GM12878 (cell line): ENCODE data around the gene MRAS. TPM values are rescaled to one million over a fixed set of nuclear protein-coding genes. Genes with fewer than 3 reads are reported as not detected.

Experiments used
- ATAC-seq: fragments of 200-7000 bp; cut with Tn5 transposase; 3 replicates; pipeline ENCODE4 v1.9.1; 2020; ENCODE audit warnings: mild to moderate bottlenecking, moderate library complexity
- BruUV-seq: library from RNA; stranded (reverse); fragments of 400-500 nt; replicated peaks from 2 replicates; lab custom pipeline; 2021; lab: Mats Ljungman, UMichigan
- CTCF ChIA-PET: fragments of 300-600 bp; sonication (Branson Sonifier 250); formaldehyde crosslinking; extraction: SDS; loops from one replicate; lab custom pipeline; 2021; ENCODE audit warnings: inconsistent platforms; lab: Yijun Ruan, JAX
- POLR2A ChIA-PET: fragments of 350-600 bp; formaldehyde crosslinking; extraction: SDS; loops from one replicate; lab custom pipeline; 2021; ENCODE audit warnings: inconsistent platforms; lab: Charles Lee
- RAD21 ChIA-PET: fragments of 300-600 bp; sonication (Branson Sonifier 250); formaldehyde crosslinking; loops from one replicate; lab custom pipeline; 2023; ENCODE audit warnings: antibody characterized with exemption; ENCODE audit not compliant: unreplicated experiment; lab: Charles Lee
- SMC1A ChIA-PET: fragments of 300-600 bp; sonication (Branson Sonifier 250); formaldehyde crosslinking; loops from one replicate; lab custom pipeline; 2023; ENCODE audit not compliant: unreplicated experiment, uncharacterized antibody; lab: Charles Lee
- DNase-seq: peaks from one replicate; pipeline ENCODE4 v3.0.0-alpha.2; 2011; ENCODE audit warnings: low read depth, low spot score
- FAIRE-seq: peaks from 3 replicates; lab custom pipeline; 2011; peaks lifted over from hg19 to GRCh38; lab: Jason Lieb, UNC
- H2AFZ ChIP-seq: 2 replicates; pipeline ENCODE4 v1.6.0; 2011; ENCODE audit warnings: low read depth, low read length, control low read depth; ENCODE audit not compliant: control insufficient read depth
- H3K27ac ChIP-seq: 2 replicates; pipeline ENCODE4 v1.5.1; 2011; ENCODE audit warnings: control low read depth; ENCODE audit not compliant: control insufficient read depth, insufficient read depth
- H3K27me3 ChIP-seq, 2 experiments: replicated peaks in 1 of 2; 2 replicates each; pipeline versions ENCODE4 v1.6.0 to v1.6.1; 2011; ENCODE audit warnings: low read length in 1 of 2; ENCODE audit not compliant: control insufficient read depth in 2 of 2, insufficient read depth in 2 of 2
- H3K36me3 ChIP-seq, 2 experiments: 2 replicates each; pipeline ENCODE4 v1.5.1; 2011; ENCODE audit warnings: low read length in 1 of 2; ENCODE audit not compliant: control insufficient read depth in 2 of 2, insufficient read depth in 2 of 2
- H3K4me1 ChIP-seq: 2 replicates; pipeline ENCODE4 v1.6.1; 2011; ENCODE audit warnings: mild to moderate bottlenecking, low read length, moderate library complexity, mixed read lengths; ENCODE audit not compliant: control insufficient read depth, insufficient read depth
- H3K4me2 ChIP-seq: 2 replicates; pipeline ENCODE4 v1.6.0; 2011; ENCODE audit warnings: control low read depth; ENCODE audit not compliant: control insufficient read depth, insufficient read depth
- H3K4me3 ChIP-seq: fragments of 200-600 bp; sonication (generic); 2 replicates; pipeline ENCODE4 v1.5.1; 2016
- H3K79me2 ChIP-seq: 2 replicates; pipeline ENCODE4 v1.6.0; 2011; ENCODE audit warnings: low read length; ENCODE audit not compliant: control insufficient read depth, insufficient read depth
- H3K9ac ChIP-seq: 2 replicates; pipeline ENCODE4 v1.8.0; 2011; ENCODE audit warnings: low read length, control low read depth, mixed read lengths; ENCODE audit not compliant: control insufficient read depth, insufficient read depth
- H3K9me3 ChIP-seq: replicated peaks from 3 replicates; pipeline ENCODE4 v1.5.1; 2011; ENCODE audit warnings: mild to moderate bottlenecking, low read length; ENCODE audit not compliant: control insufficient read depth, insufficient read depth
- H4K20me1 ChIP-seq: 2 replicates; pipeline ENCODE4 v1.6.0; 2011; ENCODE audit not compliant: control insufficient read depth, insufficient read depth
- BMI1 ChIP-seq: fragments of 450-650 bp; IDR thresholded peaks from 2 replicates; pipeline ENCODE4 v1.6.1; 2016; ENCODE audit warnings: mild to moderate bottlenecking, moderate library complexity, borderline replicate concordance
- CTCF ChIP-seq, 3 experiments: IDR thresholded peaks in 2 of 3; conservative IDR thresholded peaks in 1 of 3; 2 replicates each; pipeline ENCODE4 v1.5.1; 2011; ENCODE audit warnings: low read depth in 3 of 3, low read length in 3 of 3, mild to moderate bottlenecking in 3 of 3, control low read depth in 2 of 3, moderate library complexity in 2 of 3, inconsistent platforms in 1 of 3, mixed read lengths in 1 of 3; ENCODE audit not compliant: control insufficient read depth in 2 of 3, insufficient read depth in 1 of 3; ENCODE audit errors: extremely low read depth in 1 of 3
- RAD21 ChIP-seq: IDR thresholded peaks from 2 replicates; pipeline ENCODE4 v1.6.1; 2011; ENCODE audit warnings: mild to moderate bottlenecking, low read depth, low read length, moderate library complexity; ENCODE audit not compliant: insufficient read depth
- RCOR1 ChIP-seq: conservative IDR thresholded peaks from 2 replicates; pipeline ENCODE4 v1.6.1; 2012; ENCODE audit warnings: low read depth, low read length, improper control_type of control experiment
- TAF1 ChIP-seq: IDR thresholded peaks from 2 replicates; pipeline ENCODE4 v1.6.1; 2011; ENCODE audit warnings: mild to moderate bottlenecking, low read depth, low read length, borderline replicate concordance
- WGBS: methylation state at CpG from one replicate; pipeline ENCODE4 v1.1.6; 2016; ENCODE audit warnings: low lambda C conversion rate; ENCODE audit not compliant: insufficient replicate concordance, insufficient coverage; ENCODE audit errors: missing lambda C conversion rate; 5-methylcytosine and 5-hydroxymethylcytosine counted together
- in situ Hi-C: fragments of 300-500 bp; cut with MboI; formaldehyde crosslinking; loops from 9 replicates; pipeline ENCODE4 v1.14.3; 2018; ENCODE audit warnings: mixed read lengths
- intact Hi-C: fragments of 100-400 bp; cut with micrococcal nuclease; formaldehyde crosslinking; loops from one replicate; pipeline ENCODE4 v1.14.2; 2022; ENCODE audit not compliant: unreplicated experiment
- polyA plus RNA-seq, 11 experiments: library from polyadenylated mRNA; depleted of rRNA in 4 of 11; unstranded in 6 of 11; stranded (reverse) in 5 of 11; fragments of >200 nt; fragmentation: Nextera tagmentation in 4 of 11; fragmentation: Illumina TruSeq in 1 of 11; extraction: Ambion mirVana in 4 of 11; extraction: Trizol in 1 of 11; gene quantifications; 1 replicate in 1 of 11; 2 replicates in 10 of 11; pipeline versions ENCODE4 v1.2.1 to v1.2.3, GENCODE V29; 2011 to 2016; ENCODE audit warnings: inconsistent platforms in 2 of 11, missing spikeins in 2 of 11, low read depth in 1 of 11
- total RNA-seq, 4 experiments: library from RNA; depleted of rRNA in 3 of 4; stranded (reverse); fragments of >200 nt in 3 of 4; fragmentation: Illumina TruSeq in 1 of 4; extraction: Trizol in 1 of 4; gene quantifications; 2 replicates each; pipeline versions ENCODE4 v1.2.1 to v1.2.3, GENCODE V29; 2013 to 2021

MRAS gene
- total and polyA plus RNA-seq, 10 of the 15 experiments (the other 5 are each of a cell fraction or from before 2014, with no cell fraction given), result 0.01 to 0.44 (median 0.17) TPM; not detected in 6

- no TSS peak for BruUV-seq
- POLR2A ChIA-PET, result no interaction called here
- peak; percentile 65 for FAIRE-seq
Measured at GRCh38 chr3:138329127-138329983, 19.0 kb upstream of the MRAS start, which contains the start of gene NME9. Gene NME9 (minus strand): TSS chr3:138329851. CDS start chr3:138329335, 516 bp downstream.

More at GRCh38 chr3:138329127-138329983, 19.0 kb upstream of the MRAS start, which contains the start of gene NME9:
- peak within 1 kb of the TSS; percentile 91 for H3K4me2 ChIP-seq
- peaks cover 7% of the 10 kb centered on the region for H3K4me1 ChIP-seq
- ATAC-seq (peak; percentile 91), DNase-seq (no peak)
- CTCF ChIA-PET, result interaction anchor here (0.6 to 1.8 kb wide), 5 partner anchors 9 to 594 kb away, joined by 3 to 5 read pairs (median 5); no protein-coding TSS in a partner anchor
- in situ Hi-C loops, result no loop called here
- 3% methylated on average over 62 of the region's 62 CpGs for WGBS
- SMC1A ChIA-PET, result no interaction called here
- TF ChIP-seq RAD21 (peak; percentile 46), RCOR1 (no peak), BMI1 (peak; percentile 86), TAF1 (no peak), CTCF (IDR thresholded peaks at IDR 0.05 in 2 of 3, conservative IDR thresholded peaks at IDR 0.05 in 1 of 3; ENCODE audit: control insufficient read depth in 2 of 3, extremely low read depth in 1 of 3, insufficient read depth in 1 of 3, low read depth in 3 of 3, low read length in 3 of 3) (peak; percentile 52 to 69 (median 64))
- peak within 1 kb of the TSS; percentile 45 for H2AFZ ChIP-seq
- H3K27ac ChIP-seq, result no peak within 1 kb of the TSS
- H3K9me3 ChIP-seq, result no peaks in the 10 kb centered on the region
- intact Hi-C loops, result no loop called here
- no peaks in the 10 kb centered on the region for H3K79me2 ChIP-seq
- RAD21 ChIA-PET, result interaction anchor here (1.4 kb wide), 1 partner anchor 18 kb away, joined by 3 read pairs; no protein-coding TSS in a partner anchor
- H3K4me3 ChIP-seq, result peak within 1 kb of the TSS; percentile 64
- H3K27me3 ChIP-seq, result peaks cover 2 to 18% of the 10 kb centered on the region in 2 experiments; a peak in 3 of 4 replicates
- no peaks in the 10 kb centered on the region for H4K20me1 ChIP-seq
- H3K9ac ChIP-seq, result no peak within 1 kb of the TSS; the same call in 1 of the 2 replicates
- H3K36me3 ChIP-seq, result no peaks in the 10 kb centered on the region
